Upper lobe of left lung (tissue), 4 donors: ENCODE data around the gene JAKMIP2.

Experiments used
- CTCF ChIP-seq, 6 experiments: fragments of 450-650 bp in 4 of 6; fragments of 200-600 bp in 2 of 6; sonication (generic) in 2 of 6; IDR thresholded peaks; one replicate each; pipeline ENCODE4 v1.5.1; 2016 to 2019; ENCODE audit warnings: antibody characterized with exemption in 6 of 6
- EP300 ChIP-seq, 4 donors: sonication (generic); formaldehyde crosslinking; IDR thresholded peaks; one replicate each; pipeline ENCODE4 v1.5.1; 2017; ENCODE audit warnings: antibody characterized with exemption in 4 of 4, control low read depth in 2 of 4

GRCh38 chr5:147573211-147573610 is 209.3 kb downstream of the JAKMIP2 start:
- TF ChIP-seq CTCF (IDR thresholded peaks at IDR 0.05) (no peak), EP300 (IDR thresholded peaks at IDR 0.05) (no peak)
